Naive B cell (primary cell): ENCODE results near the gene MAP2K5. TPM values are rescaled to one million over a fixed set of nuclear protein-coding genes. Genes with fewer than 3 reads are reported as not detected.
A peak's percentile ranks its signal among the peaks of the same experiment; 100 is the strongest.

Experiments
- ATAC-seq, 2 donors: fragments of 150-1000 bp; cut with Tn5 transposase; 2 replicates each; pipeline ENCODE4 v1.10.0; 2021; ENCODE audit warnings: low read depth in 2 of 2, mild to moderate bottlenecking in 2 of 2, moderate library complexity in 2 of 2
- DNase-seq: peaks from one replicate; pipeline ENCODE4 v3.0.0; 2022
- H3K27ac Mint-ChIP-seq, 6 donors: one replicate each; pipeline ENCODE4 v1.8.0; 2020 to 2022; ENCODE audit warnings: mild to moderate bottlenecking in 6 of 6, mixed read lengths in 6 of 6, moderate library complexity in 5 of 6, inconsistent platforms in 2 of 6
- H3K27me3 Mint-ChIP-seq, 3 donors: one replicate each; pipeline ENCODE4 v1.8.0; 2021 to 2022; ENCODE audit warnings: mixed read lengths in 3 of 3, mild to moderate bottlenecking in 1 of 3
- H3K36me3 Mint-ChIP-seq, 2 donors: one replicate each; pipeline ENCODE4 v1.8.0; 2020 to 2022; ENCODE audit warnings: mixed read lengths in 2 of 2, inconsistent platforms in 1 of 2, mild to moderate bottlenecking in 1 of 2
- H3K4me1 Mint-ChIP-seq, 3 donors: one replicate each; pipeline ENCODE4 v1.8.0; 2020 to 2022; ENCODE audit warnings: mixed read lengths in 3 of 3, inconsistent platforms in 1 of 3, mild to moderate bottlenecking in 1 of 3, moderate library complexity in 1 of 3
- H3K4me3 Mint-ChIP-seq, 8 donors: one replicate each; pipeline ENCODE4 v1.8.0; 2020 to 2022; ENCODE audit warnings: mild to moderate bottlenecking in 8 of 8, mixed read lengths in 8 of 8, moderate library complexity in 8 of 8, inconsistent platforms in 2 of 8
- H3K9me3 Mint-ChIP-seq, 7 donors: one replicate each; pipeline ENCODE4 v1.8.0; 2020 to 2022; ENCODE audit warnings: mixed read lengths in 7 of 7, mild to moderate bottlenecking in 5 of 7, inconsistent platforms in 2 of 7, moderate library complexity in 1 of 7
- polyA plus RNA-seq, 6 donors: library from polyadenylated mRNA; unstranded; fragments of 300-500 nt; fragmentation: Illumina TruSeq; gene quantifications; one replicate each; pipeline ENCODE4 v1.2.3, GENCODE V29; 2021; ENCODE audit warnings: low read depth in 6 of 6

Gene MAP2K5
- polyA plus RNA-seq, 6 donors from 2014 or later, result 11.4 to 23.1 (median 14.7) TPM

GRCh38 chr15:67533873-67534272, 8.6 kb upstream of the MAP2K5 start:
- H3K27ac Mint-ChIP-seq, result no peak overlapping the region
- no peaks in the 10 kb centered on the region for H3K36me3 Mint-ChIP-seq
- peaks cover 2 to 11% (median 7%) of the 10 kb centered on the region in 3 donors for H3K4me1 Mint-ChIP-seq
- peaks cover 11% of the 10 kb centered on the region in 3 donors for H3K27me3 Mint-ChIP-seq
- no peak overlapping the region for H3K4me3 Mint-ChIP-seq
- no peaks in the 10 kb centered on the region for H3K9me3 Mint-ChIP-seq
- DNase-seq (no peak), ATAC-seq (no peak)

- Mint-ChIP-seq H3K27me3 (peaks cover 11% of the 10 kb centered on the region in 3 donors), H3K4me1 (peaks cover 5 to 16% (median 11%) of the 10 kb centered on the region in 3 donors), H3K4me3 (no peak overlapping the region), H3K9me3 (no peaks in the 10 kb centered on the region), H3K36me3 (no peaks in the 10 kb centered on the region), H3K27ac (peak overlapping the region in 1 of 6 donors; percentile 67)
- DNase-seq, result no peak
- no peak for ATAC-seq
Observed at GRCh38 chr15:67534360-67534759, 8.1 kb upstream of the MAP2K5 start.

- no peaks in the 10 kb centered on the region for H3K36me3 Mint-ChIP-seq
- no peak overlapping the region for H3K27ac Mint-ChIP-seq
- ATAC-seq (no peak), DNase-seq (no peak)
- H3K4me1 Mint-ChIP-seq, result peaks cover 15 to 32% (median 31%) of the 10 kb centered on the region in 3 donors
- H3K4me3 Mint-ChIP-seq, result peak overlapping the region in 1 of 8 donors; percentile 42
- H3K9me3 Mint-ChIP-seq, result no peaks in the 10 kb centered on the region
- H3K27me3 Mint-ChIP-seq, result peaks cover 11% of the 10 kb centered on the region in 3 donors
Observed at GRCh38 chr15:67537771-67538170, 4.7 kb upstream of the MAP2K5 start.

DNA sequence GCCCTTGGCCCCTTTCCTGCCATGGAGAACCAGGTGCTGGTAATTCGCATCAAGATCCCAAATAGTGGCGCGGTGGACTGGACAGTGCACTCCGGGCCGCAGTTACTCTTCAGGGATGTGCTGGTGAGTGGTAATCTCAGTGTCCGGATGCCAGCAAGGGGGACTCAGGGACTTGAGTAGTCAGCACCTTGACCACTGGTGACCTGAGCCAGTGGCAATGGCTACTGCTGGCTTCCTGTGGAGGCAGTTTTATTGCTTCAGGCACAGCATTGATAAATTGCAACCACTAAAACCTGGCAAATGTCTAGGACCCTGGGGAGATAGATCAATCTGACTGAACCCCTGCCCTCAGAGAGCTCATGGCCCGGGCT, 830 bp downstream of the MAP2K5 start:
- DNase-seq, result no peak
- Mint-ChIP-seq H3K36me3 (peaks cover 0 to 9% of the 10 kb centered on the region in 2 donors), H3K27me3 (no peaks in the 10 kb centered on the region), H3K27ac (peak overlapping the region in 5 of 6 donors; percentile 16 to 94 (median 90)), H3K4me1 (peaks cover 34 to 53% (median 52%) of the 10 kb centered on the region in 3 donors), H3K9me3 (no peaks in the 10 kb centered on the region), H3K4me3 (peak overlapping the region; percentile 88 to 98 (median 97))
- no peak for ATAC-seq

- Mint-ChIP-seq H3K9me3 (no peaks in the 10 kb centered on the region), H3K4me1 (peaks cover 27 to 50% (median 49%) of the 10 kb centered on the region in 3 donors), H3K4me3 (peak overlapping the region in 3 of 8 donors; percentile 26 to 98 (median 55)), H3K36me3 (peaks cover 0 to 9% of the 10 kb centered on the region in 2 donors), H3K27me3 (no peaks in the 10 kb centered on the region), H3K27ac (peak overlapping the region in 3 of 6 donors; percentile 22 to 42 (median 37))
- ATAC-seq (no peak), DNase-seq (no peak)
Observed at GRCh38 chr15:67544475-67544874, 2.0 kb downstream of the MAP2K5 start.

DNA sequence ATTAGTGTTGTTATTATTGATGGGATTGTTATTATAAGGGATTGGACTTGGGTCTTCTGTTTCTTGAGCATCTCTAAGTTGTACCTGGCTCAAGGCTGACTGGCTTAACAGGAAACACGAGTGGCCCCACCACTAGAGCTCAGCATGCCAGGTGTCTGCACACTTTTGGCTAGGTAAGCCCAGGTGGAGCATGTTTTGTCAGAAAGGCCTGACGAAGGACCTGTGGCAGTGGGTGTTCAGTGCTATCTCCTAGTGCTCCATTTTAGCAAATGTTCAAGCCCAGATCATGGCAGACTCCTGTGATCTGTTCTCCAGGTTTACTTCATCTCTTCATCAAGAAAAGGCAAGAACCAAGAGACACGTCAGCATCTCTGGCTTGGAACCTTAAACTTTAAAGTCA, 3.4 kb downstream of the MAP2K5 start:
- peak overlapping the region in 2 of 8 donors; percentile 45 to 98 for H3K4me3 Mint-ChIP-seq
- peaks cover 25 to 45% (median 43%) of the 10 kb centered on the region in 3 donors for H3K4me1 Mint-ChIP-seq
- H3K27ac Mint-ChIP-seq, result no peak overlapping the region

DNA sequence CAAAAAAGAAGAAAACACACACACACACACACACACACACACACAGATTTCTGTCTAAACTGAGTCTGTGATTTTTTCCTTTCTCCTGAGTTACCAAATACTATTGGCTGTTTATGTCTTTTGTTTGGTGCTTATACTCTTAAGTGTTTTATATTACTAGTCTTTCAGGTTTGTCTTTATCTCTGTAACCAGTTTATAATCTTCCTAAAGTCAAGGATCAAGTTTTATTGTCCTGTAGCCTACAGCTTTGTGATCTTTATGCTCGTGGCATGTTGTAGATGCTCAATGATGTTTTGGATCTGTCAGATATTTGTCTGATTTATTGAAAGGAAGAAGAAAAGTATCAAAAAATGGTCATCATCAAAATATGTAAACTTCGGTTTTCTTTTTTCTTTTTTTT, 4.6 kb downstream of the MAP2K5 start:
- H3K4me3 Mint-ChIP-seq, result peak overlapping the region in 1 of 8 donors; percentile 98
- peaks cover 20 to 35% (median 32%) of the 10 kb centered on the region in 3 donors for H3K4me1 Mint-ChIP-seq
- no peaks in the 10 kb centered on the region for H3K9me3 Mint-ChIP-seq
- H3K27me3 Mint-ChIP-seq, result no peaks in the 10 kb centered on the region
- no peak for DNase-seq
- peak overlapping the region in 1 of 6 donors; percentile 81 for H3K27ac Mint-ChIP-seq
- peaks cover 0 to 9% of the 10 kb centered on the region in 2 donors for H3K36me3 Mint-ChIP-seq
- ATAC-seq, result no peak

More for the DNA sequence above, 3.4 kb downstream of the MAP2K5 start:
- peaks cover 0 to 9% of the 10 kb centered on the region in 2 donors for H3K36me3 Mint-ChIP-seq
- no peaks in the 10 kb centered on the region for H3K27me3 Mint-ChIP-seq
- no peak for ATAC-seq
- no peak for DNase-seq
- no peaks in the 10 kb centered on the region for H3K9me3 Mint-ChIP-seq

- Mint-ChIP-seq H3K4me1 (peaks cover 18 to 34% (median 31%) of the 10 kb centered on the region in 3 donors), H3K36me3 (peaks cover 0 to 9% of the 10 kb centered on the region in 2 donors), H3K4me3 (no peak overlapping the region), H3K27me3 (no peaks in the 10 kb centered on the region), H3K9me3 (no peaks in the 10 kb centered on the region), H3K27ac (peak overlapping the region in 2 of 6 donors; percentile 5 to 12)
- ATAC-seq (no peak), DNase-seq (no peak)
Observed at GRCh38 chr15:67547836-67548235, 5.3 kb downstream of the MAP2K5 start.

DNA sequence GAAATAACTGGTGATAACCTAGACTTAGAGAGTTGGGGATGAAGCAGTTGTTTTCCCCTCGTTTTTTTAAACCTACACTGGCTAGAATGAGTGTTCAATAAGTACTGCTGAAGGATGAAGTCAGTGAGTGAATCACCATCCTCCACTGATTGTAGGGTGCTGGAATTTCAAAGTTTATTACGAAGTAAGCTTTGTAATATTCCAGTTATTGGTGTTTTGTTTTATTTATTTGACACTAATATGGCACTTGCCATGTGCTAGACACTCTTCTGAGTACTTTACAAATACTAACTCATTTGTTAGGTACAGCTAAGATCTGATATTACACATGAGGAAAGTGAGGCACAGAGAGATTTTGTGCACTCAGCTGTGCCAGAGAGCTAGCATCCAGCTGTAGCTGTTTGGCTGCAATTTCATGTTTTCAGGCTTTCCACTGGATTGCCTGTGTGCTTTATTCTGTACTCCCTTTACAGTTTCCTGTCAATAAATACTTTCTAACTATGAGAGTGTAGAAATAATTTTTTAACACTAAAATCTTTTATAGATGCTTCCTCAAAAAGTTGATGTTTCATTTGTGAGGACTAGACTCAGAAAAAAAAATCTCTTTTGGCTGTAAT, 5.8 kb downstream of the MAP2K5 start:
- H3K36me3 Mint-ChIP-seq, result peaks cover 0 to 9% of the 10 kb centered on the region in 2 donors
- H3K4me1 Mint-ChIP-seq, result peaks cover 13 to 28% (median 26%) of the 10 kb centered on the region in 3 donors
- ATAC-seq (no peak), DNase-seq (no peak)
- no peak overlapping the region for H3K4me3 Mint-ChIP-seq
- no peaks in the 10 kb centered on the region for H3K27me3 Mint-ChIP-seq
- no peak overlapping the region for H3K27ac Mint-ChIP-seq
- no peaks in the 10 kb centered on the region for H3K9me3 Mint-ChIP-seq

DNA sequence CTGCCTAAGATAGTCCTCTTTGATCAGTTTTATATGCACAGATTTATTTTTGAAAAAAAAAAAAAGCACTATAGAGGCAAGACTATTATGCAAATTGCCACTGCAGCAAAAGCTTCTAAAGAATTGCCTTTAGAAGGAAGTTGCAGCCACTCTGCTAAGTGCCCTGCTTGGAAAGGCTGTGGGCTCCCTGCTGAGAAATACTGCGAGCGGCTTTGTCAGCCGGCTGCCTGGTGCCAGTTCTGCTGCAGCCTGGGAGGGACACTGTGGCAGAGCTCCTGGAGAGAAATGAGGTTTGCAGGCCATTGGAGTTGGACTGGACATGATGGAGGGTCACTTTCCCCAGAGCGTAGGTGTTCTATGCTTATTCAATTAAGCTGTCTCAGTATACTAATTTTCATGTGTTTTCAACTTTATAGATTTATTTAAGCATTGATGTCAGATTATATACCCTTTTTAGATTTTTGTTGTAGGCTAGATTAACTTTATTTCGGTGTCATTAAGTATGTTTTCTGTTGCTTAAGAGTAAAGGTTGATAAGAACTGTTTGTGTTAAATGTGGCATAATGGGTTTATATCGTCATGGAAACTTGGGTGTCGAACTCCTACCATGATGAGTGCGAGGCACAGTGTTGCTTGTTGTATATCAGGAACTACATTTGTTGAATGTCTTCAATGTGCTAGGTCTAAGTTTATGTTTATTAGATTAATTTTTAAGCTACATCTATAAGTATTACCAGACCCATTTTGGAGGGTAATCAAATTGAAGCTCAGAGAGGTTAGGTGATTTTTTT, 6.6 kb downstream of the MAP2K5 start:
- H3K4me1 Mint-ChIP-seq, result peaks cover 11 to 23% (median 19%) of the 10 kb centered on the region in 3 donors
- no peak overlapping the region for H3K4me3 Mint-ChIP-seq
- no peaks in the 10 kb centered on the region for H3K27me3 Mint-ChIP-seq
- peaks cover 0 to 9% of the 10 kb centered on the region in 2 donors for H3K36me3 Mint-ChIP-seq
- DNase-seq (no peak), ATAC-seq (no peak)
- H3K9me3 Mint-ChIP-seq, result no peaks in the 10 kb centered on the region
- H3K27ac Mint-ChIP-seq, result peak overlapping the region in 2 of 6 donors; percentile 65 to 70

- H3K27me3 Mint-ChIP-seq, result no peaks in the 10 kb centered on the region
- ATAC-seq (no peak), DNase-seq (no peak)
- no peaks in the 10 kb centered on the region for H3K9me3 Mint-ChIP-seq
- no peak overlapping the region for H3K4me3 Mint-ChIP-seq
- peaks cover under 1 to 14% of the 10 kb centered on the region in 2 donors for H3K36me3 Mint-ChIP-seq
- no peak overlapping the region for H3K27ac Mint-ChIP-seq
- H3K4me1 Mint-ChIP-seq, result peaks cover 8 to 19% (median 12%) of the 10 kb centered on the region in 3 donors
Observed at GRCh38 chr15:67549736-67550135, 7.2 kb downstream of the MAP2K5 start.

GRCh38 chr15:67550522-67550921, 8.0 kb downstream of the MAP2K5 start:
- Mint-ChIP-seq H3K27ac (peak overlapping the region in 1 of 6 donors; percentile 24), H3K9me3 (no peaks in the 10 kb centered on the region), H3K4me1 (peaks cover 3 to 15% (median 8%) of the 10 kb centered on the region in 3 donors), H3K36me3 (peaks cover 7 to 18% of the 10 kb centered on the region in 2 donors), H3K27me3 (no peaks in the 10 kb centered on the region), H3K4me3 (no peak overlapping the region)
- DNase-seq (no peak), ATAC-seq (no peak)

- Mint-ChIP-seq H3K27ac (no peak overlapping the region), H3K36me3 (peaks cover 7 to 17% of the 10 kb centered on the region in 2 donors), H3K9me3 (no peaks in the 10 kb centered on the region)
Observed at GRCh38 chr15:67551207-67551743, 8.8 kb downstream of the MAP2K5 start.

More at GRCh38 chr15:67551207-67551743, 8.8 kb downstream of the MAP2K5 start:
- Mint-ChIP-seq H3K4me3 (no peak overlapping the region), H3K4me1 (peaks cover 3 to 12% (median 8%) of the 10 kb centered on the region in 3 donors), H3K27me3 (no peaks in the 10 kb centered on the region)
- DNase-seq, result no peak
- ATAC-seq, result no peak
